GM19238 (cell line): ENCODE data around the gene COQ10A.

ENCODE experiments used
- DNase-seq: peaks from one replicate; pipeline ENCODE4 v3.0.0; 2011; ENCODE audit warnings: low spot score; ENCODE audit not compliant: insufficient read length

COQ10A gene

DNA sequence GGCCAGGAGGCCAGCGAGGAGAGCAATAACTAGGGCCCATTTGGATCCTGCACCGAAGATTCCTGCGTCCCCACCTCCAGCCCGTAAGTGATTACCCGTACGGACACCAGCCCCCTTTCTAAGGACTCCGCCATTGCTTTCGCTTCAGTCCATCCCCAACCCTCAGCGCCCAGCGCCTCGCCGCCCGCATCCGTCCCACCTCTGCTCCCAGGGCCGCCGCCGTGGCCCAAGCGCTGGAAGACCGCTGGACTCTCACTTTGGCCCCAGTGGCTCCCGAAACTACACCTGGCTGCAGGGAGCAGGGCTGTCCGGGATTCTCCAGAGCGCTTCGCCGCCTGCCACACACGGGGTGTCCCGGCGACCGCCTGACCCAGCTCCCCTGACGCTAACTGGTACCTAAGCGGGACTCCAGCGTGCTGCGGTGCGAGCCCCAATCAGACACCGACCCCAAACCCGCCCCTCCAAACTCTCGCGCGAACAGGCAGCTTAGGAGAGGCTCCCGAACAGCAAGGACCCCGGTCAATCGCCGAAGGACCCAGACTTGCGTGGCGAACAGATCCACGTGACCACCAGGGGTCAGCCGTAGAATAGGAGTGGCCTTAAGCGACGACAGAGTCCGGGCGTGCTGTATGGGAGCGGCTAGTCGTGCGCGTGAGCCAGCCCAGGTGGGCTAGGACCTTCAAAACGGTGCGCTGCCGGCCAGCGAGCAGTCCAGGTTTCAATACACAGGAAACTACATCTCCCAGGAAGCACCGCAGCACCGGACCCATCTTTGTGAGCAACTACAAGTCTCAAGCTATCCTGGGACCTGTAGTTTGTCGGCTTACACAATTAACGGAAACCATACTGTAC lies 49.1 kb downstream of the COQ10A start, which contains the start of gene CNPY2:
Gene CNPY2 (minus strand): TSS at position 367 of the 852 bp plus-strand sequence. CDS start 771 bp downstream, outside the sequence.
- peak; percentile 92 for DNase-seq

DNA sequence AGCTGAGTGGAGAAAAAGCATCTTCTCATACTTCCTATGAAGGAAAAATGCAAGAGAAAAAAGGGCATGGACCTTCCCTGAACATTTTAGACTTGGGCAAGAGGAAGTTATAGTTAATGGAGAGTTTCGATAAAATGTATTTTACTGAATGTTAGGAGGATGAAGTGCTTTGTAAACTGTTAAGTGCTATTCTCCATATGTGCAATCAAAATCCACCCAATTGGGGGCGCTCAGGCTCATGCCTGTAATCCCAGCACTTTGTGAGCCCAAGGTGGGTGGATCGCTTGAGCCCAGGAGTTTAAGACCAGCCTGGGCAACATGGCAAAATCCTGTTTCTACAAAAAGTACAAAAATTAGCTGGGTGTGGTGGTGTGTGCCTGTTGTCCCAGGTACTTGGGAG lies 50.9 kb downstream of the COQ10A start:
- DNase-seq, result no peak
